ENCODE results near the gene UGT1A7. TPM values are rescaled to one million over a fixed set of nuclear protein-coding genes. Genes with fewer than 3 reads are reported as not detected.

UGT1A7 gene
- polyA plus RNA-seq, 1 experiment, result not detected

DNA sequence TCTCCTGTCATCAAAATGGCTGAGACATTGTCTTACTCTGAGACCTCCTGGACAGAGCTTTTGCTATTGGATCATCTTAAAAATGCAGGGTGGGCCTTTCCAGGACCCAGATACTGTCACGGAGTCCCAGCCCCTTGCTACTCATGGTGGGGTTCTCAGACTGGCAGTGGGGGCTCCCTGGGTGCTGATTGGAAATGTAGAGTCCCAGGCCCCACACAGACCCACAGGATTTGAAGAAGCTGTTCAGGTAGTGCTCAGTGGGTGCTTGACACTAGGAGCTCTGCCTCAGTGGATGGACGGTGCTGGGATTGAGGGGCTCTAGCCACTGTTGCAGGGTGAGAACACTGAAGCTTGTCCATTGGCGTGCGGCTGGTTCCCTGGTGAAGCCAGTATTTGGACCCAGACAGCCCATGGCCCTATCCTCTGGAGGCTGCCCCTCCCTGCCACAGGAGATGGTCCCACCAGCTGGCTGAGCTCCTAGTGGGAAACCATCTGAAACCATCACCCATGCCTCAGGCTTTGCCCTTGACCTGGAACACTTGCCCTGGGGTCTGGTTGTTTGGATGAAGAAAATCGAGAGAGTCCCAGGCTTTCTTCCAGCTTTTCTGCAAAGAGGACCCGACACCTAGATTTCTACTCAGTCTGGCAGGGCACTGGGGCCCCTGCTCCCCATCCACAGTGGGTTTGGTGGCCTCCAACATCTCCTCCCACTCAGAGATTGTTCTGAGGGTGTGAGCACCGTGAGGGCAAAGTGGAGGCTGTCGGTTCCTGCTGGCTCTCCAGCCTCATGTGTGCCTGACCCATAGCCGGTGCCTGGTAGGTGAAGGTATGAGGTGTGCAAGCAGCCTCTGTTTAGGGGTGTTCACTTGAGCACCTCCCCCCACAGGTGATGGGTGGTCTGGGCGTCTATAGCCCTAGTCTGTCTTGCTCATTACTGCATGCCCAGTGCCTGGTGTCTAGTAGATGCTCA, 126.5 kb downstream of the UGT1A7 start:
- ChIA-PET POLR2A (no interaction called here), CTCF (interaction anchor here (1.3 kb wide), 1 partner anchor 31 kb away, joined by 3 read pairs; no protein-coding TSS in a partner anchor)
- DNase-seq (ENCODE audit: low read depth), result no peak
- TF ChIP-seq, protein P1, sequence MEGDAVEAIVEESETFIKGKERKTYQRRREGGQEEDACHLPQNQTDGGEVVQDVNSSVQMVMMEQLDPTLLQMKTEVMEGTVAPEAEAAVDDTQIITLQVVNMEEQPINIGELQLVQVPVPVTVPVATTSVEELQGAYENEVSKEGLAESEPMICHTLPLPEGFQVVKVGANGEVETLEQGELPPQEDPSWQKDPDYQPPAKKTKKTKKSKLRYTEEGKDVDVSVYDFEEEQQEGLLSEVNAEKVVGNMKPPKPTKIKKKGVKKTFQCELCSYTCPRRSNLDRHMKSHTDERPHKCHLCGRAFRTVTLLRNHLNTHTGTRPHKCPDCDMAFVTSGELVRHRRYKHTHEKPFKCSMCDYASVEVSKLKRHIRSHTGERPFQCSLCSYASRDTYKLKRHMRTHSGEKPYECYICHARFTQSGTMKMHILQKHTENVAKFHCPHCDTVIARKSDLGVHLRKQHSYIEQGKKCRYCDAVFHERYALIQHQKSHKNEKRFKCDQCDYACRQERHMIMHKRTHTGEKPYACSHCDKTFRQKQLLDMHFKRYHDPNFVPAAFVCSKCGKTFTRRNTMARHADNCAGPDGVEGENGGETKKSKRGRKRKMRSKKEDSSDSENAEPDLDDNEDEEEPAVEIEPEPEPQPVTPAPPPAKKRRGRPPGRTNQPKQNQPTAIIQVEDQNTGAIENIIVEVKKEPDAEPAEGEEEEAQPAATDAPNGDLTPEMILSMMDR (IDR thresholded peaks at IDR 0.05; ENCODE audit: insufficient read depth, low read depth, low read length), result no peak
- Histone ChIP-seq H3K36me3 (ENCODE audit: control insufficient read depth, insufficient read depth, low read length) (no peaks in the 10 kb centered on the region), H3K27me3 (ENCODE audit: control insufficient read depth, insufficient read depth, low read length) (peaks cover 4% of the 10 kb centered on the region; the same call in 1 of the 2 replicates), H3K4me3 (ENCODE audit: low read depth, low read length) (no peak overlapping the region)

DNA sequence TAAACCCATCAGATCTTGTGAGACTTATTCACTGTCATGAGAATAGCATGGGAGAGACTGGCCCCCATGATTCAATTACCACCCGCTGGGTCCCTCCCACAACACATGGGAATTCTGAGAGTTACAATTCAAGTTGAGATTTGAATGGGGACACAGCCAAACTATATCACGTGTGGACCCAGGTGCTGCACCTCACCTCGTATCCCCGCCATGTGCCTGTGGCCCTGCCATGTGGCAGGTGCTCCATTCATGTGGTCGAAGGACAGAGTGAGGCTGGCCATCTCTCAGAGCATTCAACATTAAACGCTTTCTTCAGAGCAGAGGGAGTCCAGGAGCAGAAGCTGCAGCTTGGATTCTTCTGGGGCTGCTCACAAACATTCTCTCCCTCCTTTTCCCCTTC, 128.7 kb downstream of the UGT1A7 start:
- no peaks in the 10 kb centered on the region for H3K36me3 ChIP-seq (ENCODE audit: control insufficient read depth, insufficient read depth, low read length)
- POLR2A ChIA-PET, result no interaction called here
- TF ChIP-seq, protein P1 (IDR thresholded peaks at IDR 0.05; ENCODE audit: insufficient read depth, low read depth, low read length), result no peak
- peaks cover 4% of the 10 kb centered on the region; the same call in 1 of the 2 replicates for H3K27me3 ChIP-seq (ENCODE audit: control insufficient read depth, insufficient read depth, low read length)
- CTCF ChIA-PET, result no interaction called here
- H3K4me3 ChIP-seq (ENCODE audit: low read depth, low read length), result no peak overlapping the region
- DNase-seq (ENCODE audit: low read depth), result no peak

DNA sequence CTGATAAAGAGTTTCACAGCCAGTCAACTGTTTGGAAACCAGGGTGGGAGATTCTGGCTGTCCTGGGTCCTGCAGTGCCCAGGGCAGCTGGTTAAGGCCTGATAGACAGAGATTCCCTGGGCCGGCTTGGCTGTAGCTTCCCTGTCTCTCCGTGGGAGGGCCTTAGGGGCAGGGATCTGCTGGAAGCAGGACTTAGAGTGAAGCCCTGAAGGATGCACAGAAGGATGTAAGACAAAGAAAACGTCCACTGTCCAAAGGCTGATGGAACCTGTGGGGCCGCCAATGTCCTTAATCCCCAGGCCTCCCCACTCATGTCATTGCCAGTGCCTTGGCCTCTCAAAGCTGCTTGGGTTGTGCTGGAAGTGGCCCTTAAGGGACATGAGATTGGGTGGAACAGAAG, 129.4 kb downstream of the UGT1A7 start:
- TF ChIP-seq, protein P1 (IDR thresholded peaks at IDR 0.05; ENCODE audit: insufficient read depth, low read depth, low read length), result no peak
- Histone ChIP-seq H3K4me3 (ENCODE audit: low read depth, low read length) (no peak overlapping the region), H3K27me3 (ENCODE audit: control insufficient read depth, insufficient read depth, low read length) (peaks cover 4% of the 10 kb centered on the region; the same call in 1 of the 2 replicates), H3K36me3 (ENCODE audit: control insufficient read depth, insufficient read depth, low read length) (no peaks in the 10 kb centered on the region)
- ChIA-PET POLR2A (no interaction called here), CTCF (no interaction called here)
- DNase-seq (ENCODE audit: low read depth), result no peak

DNA sequence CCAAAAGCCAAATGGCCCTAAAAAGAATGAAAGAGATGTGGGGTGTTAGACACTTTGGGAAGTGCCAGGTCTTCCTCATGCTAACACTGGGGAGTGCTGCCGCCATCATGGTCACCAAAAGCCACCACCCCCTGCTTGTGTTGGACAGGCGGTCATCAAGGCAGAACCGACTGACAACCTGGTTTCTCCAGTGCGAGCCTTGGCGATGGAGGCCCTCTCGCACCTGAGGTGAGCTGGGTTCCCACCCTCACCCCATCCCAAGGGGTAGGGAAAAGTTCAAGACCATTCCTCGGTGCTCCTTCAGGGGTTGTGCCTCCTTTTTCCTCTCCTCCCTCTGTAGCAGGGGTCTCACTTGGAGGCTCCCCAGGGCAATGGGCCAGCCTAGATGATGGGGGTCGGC, 130.0 kb downstream of the UGT1A7 start:
- CTCF ChIA-PET, result no interaction called here
- DNase-seq (ENCODE audit: low read depth), result no peak
- POLR2A ChIA-PET, result no interaction called here
- H3K27me3 ChIP-seq (ENCODE audit: control insufficient read depth, insufficient read depth, low read length), result peaks cover 4% of the 10 kb centered on the region; the same call in 1 of the 2 replicates
- no peak overlapping the region for H3K4me3 ChIP-seq (ENCODE audit: low read depth, low read length)
- H3K36me3 ChIP-seq (ENCODE audit: control insufficient read depth, insufficient read depth, low read length), result no peaks in the 10 kb centered on the region
- TF ChIP-seq, protein P1 (IDR thresholded peaks at IDR 0.05; ENCODE audit: insufficient read depth, low read depth, low read length), result no peak

DNA sequence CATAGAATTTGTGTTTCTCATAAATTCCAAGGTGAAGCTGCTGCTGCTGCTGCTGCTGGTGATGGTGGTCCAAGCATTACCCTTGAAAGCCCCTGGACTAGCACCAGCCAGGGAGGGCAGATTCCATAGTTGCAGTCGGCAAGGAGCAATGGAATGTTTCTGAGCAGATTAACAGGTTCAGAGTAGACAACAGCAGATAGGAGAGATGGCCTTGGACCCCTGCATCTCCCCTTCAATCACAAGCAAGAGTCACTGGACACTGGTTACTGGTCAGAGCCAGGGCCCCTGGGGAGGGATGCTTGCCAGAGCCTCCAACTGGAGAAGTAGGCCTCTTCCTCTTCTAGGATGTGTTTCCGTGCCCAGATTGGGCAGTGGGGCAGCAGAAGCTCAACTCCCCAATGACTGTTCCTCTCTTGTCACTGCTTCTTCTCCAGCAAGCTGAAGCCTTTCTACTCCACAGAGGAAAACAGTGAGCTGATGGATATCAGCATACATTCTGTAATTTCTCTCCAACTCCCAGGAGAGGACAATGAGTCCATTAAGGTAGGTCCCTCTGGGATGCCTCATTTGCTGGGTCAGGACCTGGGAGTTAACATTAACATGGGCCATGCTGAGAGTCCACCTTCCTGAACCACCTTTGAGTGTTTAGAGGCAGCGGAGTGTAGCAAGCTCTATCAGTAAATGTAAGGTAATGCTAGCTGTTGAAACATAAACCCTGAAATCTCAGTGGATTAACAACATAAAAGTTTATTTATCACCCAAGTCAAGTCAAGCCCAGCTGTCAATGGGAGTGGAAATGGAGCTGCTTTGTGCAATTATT, 131.7 kb downstream of the UGT1A7 start:
- ChIA-PET CTCF (no interaction called here), POLR2A (no interaction called here)
- DNase-seq (ENCODE audit: low read depth), result no peak
- H3K36me3 ChIP-seq (ENCODE audit: control insufficient read depth, insufficient read depth, low read length), result no peaks in the 10 kb centered on the region
- no peak overlapping the region for H3K4me3 ChIP-seq (ENCODE audit: low read depth, low read length)
- TF ChIP-seq, protein P1 (IDR thresholded peaks at IDR 0.05; ENCODE audit: insufficient read depth, low read depth, low read length), result no peak
- H3K27me3 ChIP-seq (ENCODE audit: control insufficient read depth, insufficient read depth, low read length), result peaks cover 3% of the 10 kb centered on the region; the same call in 1 of the 2 replicates

All from BJ (cell line).